IMR-90 (cell line): ENCODE results near the gene RDH13. TPM values are rescaled to one million over a fixed set of nuclear protein-coding genes. Genes with fewer than 3 reads are reported as not detected.

Experiments used
- ATAC-seq: fragments of 200-7000 bp; cut with Tn5 transposase; 2 replicates; pipeline ENCODE4 v1.9.1; 2020; ENCODE audit warnings: low read depth, mild to moderate bottlenecking, moderate library complexity
- BruUV-seq: library from RNA; stranded (reverse); fragments of 400-500 nt; replicated peaks from 2 replicates; lab custom pipeline; 2021; lab: Mats Ljungman, UMichigan
- CTCF ChIA-PET: fragments of 300-600 bp; formaldehyde crosslinking; extraction: SDS; loops from one replicate; lab custom pipeline; 2021; ENCODE audit warnings: antibody characterized with exemption; lab: Yijun Ruan, JAX
- POLR2A ChIA-PET: fragments of 300-600 bp; sonication (Branson Sonifier 250); formaldehyde crosslinking; loops from one replicate; lab custom pipeline; 2022; ENCODE audit warnings: antibody characterized with exemption; ENCODE audit not compliant: unreplicated experiment; lab: Charles Lee
- DNase-seq: peaks from one replicate; pipeline ENCODE4 v3.0.0; 2013
- H2AFZ ChIP-seq: replicated peaks from 2 replicates; pipeline ENCODE3; 2013; ENCODE audit warnings: low read length, mild to moderate bottlenecking; ENCODE audit not compliant: poor library complexity
- H2AK5ac ChIP-seq: 2 replicates; pipeline ENCODE4 v1.6.1; 2013; ENCODE audit warnings: low read depth, low read length, inconsistent platforms
- H2AK9ac ChIP-seq: replicated peaks from 2 replicates; pipeline ENCODE3; 2013; ENCODE audit warnings: mild to moderate bottlenecking, low read depth, low read length, moderate library complexity; ENCODE audit not compliant: poor library complexity
- H2BK120ac ChIP-seq: 2 replicates; pipeline ENCODE4 v1.6.1; 2013; ENCODE audit warnings: low read depth, low read length, inconsistent platforms
- H2BK15ac ChIP-seq: 3 replicates; pipeline ENCODE4 v1.6.1; 2013; ENCODE audit warnings: low read depth, low read length, inconsistent platforms
- H2BK20ac ChIP-seq: 2 replicates; pipeline ENCODE4 v1.6.1; 2013; ENCODE audit warnings: low read depth, mild to moderate bottlenecking, inconsistent platforms, low read length, moderate library complexity
- H2BK5ac ChIP-seq: 2 replicates; pipeline ENCODE4 v1.6.1; 2013; ENCODE audit warnings: mild to moderate bottlenecking, low read depth, low read length, inconsistent platforms; ENCODE audit not compliant: poor library complexity, severe bottlenecking
- H3K14ac ChIP-seq: replicated peaks from 2 replicates; pipeline ENCODE4 v1.6.1; 2013; ENCODE audit warnings: low read depth, low read length, inconsistent platforms
- H3K18ac ChIP-seq: 2 replicates; pipeline ENCODE4 v1.6.1; 2013; ENCODE audit warnings: low read depth, low read length, control low read depth
- H3K23ac ChIP-seq: 2 replicates; pipeline ENCODE4 v1.6.1; 2013; ENCODE audit warnings: low read depth, low read length, inconsistent platforms
- H3K27ac ChIP-seq: 2 replicates; pipeline ENCODE4 v1.5.1; 2013; ENCODE audit warnings: mild to moderate bottlenecking, control low read depth, low read length; ENCODE audit not compliant: insufficient read depth
- H3K27me3 ChIP-seq: 2 replicates; pipeline ENCODE4 v1.6.1; 2013; ENCODE audit warnings: low read length; ENCODE audit not compliant: control insufficient read depth, insufficient read depth
- H3K36me3 ChIP-seq: 2 replicates; pipeline ENCODE4 v1.6.1; 2013; ENCODE audit warnings: low read length, mixed read lengths; ENCODE audit not compliant: control insufficient read depth, insufficient read depth
- H3K4ac ChIP-seq: 2 replicates; pipeline ENCODE4 v1.6.1; 2013; ENCODE audit warnings: low read depth, low read length, inconsistent platforms
- H3K4me1 ChIP-seq: 2 replicates; pipeline ENCODE4 v1.6.1; 2013; ENCODE audit warnings: low read length, mixed read lengths; ENCODE audit not compliant: control insufficient read depth, insufficient read depth
- H3K4me2 ChIP-seq: 2 replicates; pipeline ENCODE4 v1.6.1; 2013; ENCODE audit warnings: low read depth, mild to moderate bottlenecking, control low read depth, low read length, moderate library complexity
- H3K4me3 ChIP-seq: 2 replicates; pipeline ENCODE4 v1.5.1; 2013; ENCODE audit warnings: low read depth, mild to moderate bottlenecking, control low read depth, low read length, moderate library complexity; ENCODE audit not compliant: insufficient read depth
- H3K56ac ChIP-seq: 2 replicates; pipeline ENCODE4 v1.6.1; 2013; ENCODE audit warnings: low read length, inconsistent platforms; ENCODE audit not compliant: insufficient read depth; ENCODE audit errors: extremely low read depth
- H3K79me1 ChIP-seq, 2 experiments: 2 replicates each; pipeline ENCODE4 v1.6.1; 2013; ENCODE audit warnings: low read length in 2 of 2, inconsistent platforms in 1 of 2, low read depth in 1 of 2
- H3K9ac ChIP-seq: 2 replicates; pipeline ENCODE4 v1.6.1; 2013; ENCODE audit warnings: low read depth, low read length, control low read depth
- H3K9me1 ChIP-seq: 2 replicates; pipeline ENCODE4 v1.6.1; 2013; ENCODE audit warnings: low read length, inconsistent platforms; ENCODE audit not compliant: insufficient read depth
- H3K9me3 ChIP-seq: 2 replicates; pipeline ENCODE4 v1.6.1; 2013; ENCODE audit warnings: low read length; ENCODE audit not compliant: control insufficient read depth, insufficient read depth
- H4K20me1 ChIP-seq: 2 replicates; pipeline ENCODE4 v1.6.1; 2013; ENCODE audit warnings: low read length, inconsistent platforms; ENCODE audit not compliant: insufficient read depth
- H4K5ac ChIP-seq: 2 replicates; pipeline ENCODE4 v1.6.1; 2013; ENCODE audit warnings: mild to moderate bottlenecking, low read depth, low read length, control low read depth
- H4K8ac ChIP-seq, 2 experiments: 2 replicates each; pipeline ENCODE4 v1.6.1; 2013; ENCODE audit warnings: low read depth in 2 of 2, low read length in 2 of 2, control low read depth in 1 of 2, inconsistent platforms in 1 of 2
- H4K91ac ChIP-seq: 2 replicates; pipeline ENCODE4 v1.6.1; 2013; ENCODE audit warnings: low read depth, low read length, inconsistent platforms; ENCODE audit not compliant: insufficient read depth
- BHLHE40 ChIP-seq: fragments of 150-350 bp; IDR thresholded peaks from 2 replicates; pipeline ENCODE4 v1.6.1; 2016; ENCODE audit warnings: mild to moderate bottlenecking, low read depth, low read length
- CEBPB ChIP-seq: IDR thresholded peaks from 2 replicates; pipeline ENCODE4 v1.6.1; 2012; ENCODE audit warnings: low read depth, low read length, improper control_type of control experiment
- CHD1 ChIP-seq: IDR thresholded peaks from 2 replicates; pipeline ENCODE4 v1.6.1; 2012; ENCODE audit warnings: low read depth, low read length, improper control_type of control experiment
- FOS ChIP-seq: fragments of 150-350 bp; IDR thresholded peaks from 2 replicates; pipeline ENCODE4 v1.6.1; 2016; ENCODE audit warnings: low read depth, low read length
- MAFK ChIP-seq: IDR thresholded peaks from 2 replicates; pipeline ENCODE4 v1.6.1; 2012; ENCODE audit warnings: low read depth, low read length, improper control_type of control experiment
- MAZ ChIP-seq: IDR thresholded peaks from 2 replicates; pipeline ENCODE4 v1.6.1; 2012; ENCODE audit warnings: low read depth, mild to moderate bottlenecking, low read length, improper control_type of control experiment, moderate library complexity, borderline replicate concordance
- MXI1 ChIP-seq: IDR thresholded peaks from 2 replicates; pipeline ENCODE4 v1.6.1; 2012; ENCODE audit warnings: low read depth, mild to moderate bottlenecking, low read length, moderate library complexity, borderline replicate concordance
- NFE2L2 ChIP-seq: fragments of 150-350 bp; IDR thresholded peaks from 2 replicates; pipeline ENCODE4 v1.6.1; 2016; ENCODE audit warnings: low read depth, mild to moderate bottlenecking, low read length
- POLR2A ChIP-seq: IDR thresholded peaks from 2 replicates; pipeline ENCODE4 v1.6.1; 2012; ENCODE audit warnings: mild to moderate bottlenecking, low read depth, low read length
- RCOR1 ChIP-seq: IDR thresholded peaks from 2 replicates; pipeline ENCODE4 v1.6.1; 2012; ENCODE audit warnings: mild to moderate bottlenecking, low read length, improper control_type of control experiment; ENCODE audit not compliant: insufficient replicate concordance
- RFX5 ChIP-seq: IDR thresholded peaks from 2 replicates; pipeline ENCODE4 v1.8.0; 2012; ENCODE audit warnings: low read depth, mild to moderate bottlenecking, low read length, moderate library complexity
- SMC3 ChIP-seq: fragments of 150-350 bp; IDR thresholded peaks from 2 replicates; pipeline ENCODE4 v1.6.1; 2016; ENCODE audit warnings: low read depth, mild to moderate bottlenecking, antibody characterized with exemption, low read length, moderate library complexity
- USF2 ChIP-seq: fragments of 150-350 bp; IDR thresholded peaks from 2 replicates; pipeline ENCODE4 v1.6.1; 2017; ENCODE audit warnings: mild to moderate bottlenecking, antibody characterized with exemption, low read length, low read depth
- WGBS, 2 experiments: methylation state at CpG; one replicate each; pipeline versions ENCODE4 v1.1.5 to v1.1.7; 2013; ENCODE audit warnings: missing lambda C conversion rate in 2 of 2; ENCODE audit not compliant: insufficient read length in 1 of 2; ENCODE audit errors: extremely low coverage in 2 of 2; 5-methylcytosine and 5-hydroxymethylcytosine counted together
- dilution Hi-C: fragments of 300-500 bp; cut with HindIII; formaldehyde crosslinking; loops from one replicate; pipeline ENCODE4 v1.14.3; 2018; ENCODE audit warnings: low sequenced_read_pairs; ENCODE audit not compliant: unreplicated experiment
- in situ Hi-C: fragments of 300-500 bp; cut with MboI; formaldehyde crosslinking; loops from 3 replicates; pipeline ENCODE4 v1.14.3; 2019; ENCODE audit warnings: low sequenced_read_pairs, inconsistent platforms, mixed read lengths
- intact Hi-C: fragments of 100-400 bp; cut with micrococcal nuclease; formaldehyde crosslinking; loops from 2 replicates; pipeline ENCODE4 v1.10.0; 2022
- polyA plus RNA-seq, 3 experiments: library from polyadenylated mRNA; depleted of rRNA; stranded (reverse); fragments of >200 nt; gene quantifications; 2 replicates each; pipeline ENCODE4 v1.2.3, GENCODE V29; 2012; ENCODE audit warnings: low replicate concordance in 1 of 3
- total RNA-seq: library from RNA; depleted of rRNA; stranded (reverse); fragments of >200 nt; gene quantifications from 2 replicates; pipeline ENCODE4 v1.2.3, GENCODE V29; 2012

RDH13 gene
- total and polyA plus RNA-seq, 2 of the 4 experiments (the other 2 are of a cell fraction) = 7.5 to 7.8 TPM

- no peak overlapping the region for H3K4me3 ChIP-seq
- no peaks in the 10 kb centered on the region for H3K4me1 ChIP-seq
- H2AK9ac ChIP-seq = no peak overlapping the region
- no CpG with 5 or more reads among the region's 2 CpGs for WGBS, 2 experiments
- H2AK5ac ChIP-seq = no peak overlapping the region
- ChIA-PET POLR2A (no interaction called here), CTCF (no interaction called here)
- H3K79me1 ChIP-seq = peaks cover 39 to 54% of the 10 kb centered on the region in 2 experiments
- no TSS peak for BruUV-seq
- H4K91ac ChIP-seq = no peak overlapping the region
- peaks cover 4% of the 10 kb centered on the region for H3K9me3 ChIP-seq
- H2BK20ac ChIP-seq = no peak overlapping the region
- no peak overlapping the region for H3K4me2 ChIP-seq
- no peak overlapping the region for H3K14ac ChIP-seq
- no peak overlapping the region for H2BK15ac ChIP-seq
- H3K23ac ChIP-seq = no peak overlapping the region
- no peak overlapping the region for H2BK5ac ChIP-seq
- H3K36me3 ChIP-seq = peaks cover 44% of the 10 kb centered on the region
- ATAC-seq (no peak), DNase-seq (no peak)
- H2BK120ac ChIP-seq = no peak overlapping the region
- no peak overlapping the region for H3K9ac ChIP-seq
- peaks cover 36% of the 10 kb centered on the region for H4K20me1 ChIP-seq
- H3K56ac ChIP-seq = no peak overlapping the region
- H3K18ac ChIP-seq = no peak overlapping the region
- intact Hi-C loops = no loop called here
- H3K27ac ChIP-seq = no peak overlapping the region
- no peak overlapping the region for H2AFZ ChIP-seq
- H3K4ac ChIP-seq = no peak overlapping the region
- in situ Hi-C loops = loop anchor here (25.0 kb wide), 1 partner anchor 532 kb away; the partner anchor contains the start of genes CCDC106, ZNF580 and ZNF581
- no peak overlapping the region for H4K8ac ChIP-seq
- no peak for TF ChIP-seq CEBPB
- TF ChIP-seq RCOR1 = no peak
- TF ChIP-seq CHD1 = no peak
- no peak for TF ChIP-seq POLR2A
- no peak for TF ChIP-seq MAZ
- TF ChIP-seq MAFK = no peak
- TF ChIP-seq RFX5 = no peak
- no peak for TF ChIP-seq USF2
- TF ChIP-seq BHLHE40 = no peak
- no peak for TF ChIP-seq SMC3
- TF ChIP-seq NFE2L2 = no peak
- no peak for TF ChIP-seq FOS
- TF ChIP-seq MXI1 = no peak
- dilution Hi-C loops = no loop called here
- H3K9me1 ChIP-seq = peaks cover 10% of the 10 kb centered on the region
- no peaks in the 10 kb centered on the region for H3K27me3 ChIP-seq
- no peak overlapping the region for H4K5ac ChIP-seq
These were observed 42.3 kb upstream of the RDH13 start for GRCh38 chr19:55105237-55105636.
